ENCODE results near the gene NEBL. TPM values are rescaled to one million over a fixed set of nuclear protein-coding genes. Genes with fewer than 3 reads are reported as not detected.

Gene NEBL
- total RNA-seq, 1 experiment from 2014 or later: 16.6 TPM

GRCh38 chr10:20744821-20745220 is 152.3 kb downstream of the NEBL start:
- Histone ChIP-seq H3K4me1 (ENCODE audit: control insufficient read depth in 1 of 2, insufficient read depth in 2 of 2, low read length in 2 of 2) (no peaks in the 10 kb centered on the region), H3K4me2 (ENCODE audit: low read length) (no peak overlapping the region), H3K9me2 (ENCODE audit: insufficient read depth) (no peaks in the 10 kb centered on the region), H3K27ac (ENCODE audit: low read depth, low read length) (no peak overlapping the region), H3K9me3 (ENCODE audit: control insufficient read depth in 1 of 2, insufficient read depth in 1 of 2, low read depth in 1 of 2, low read length in 2 of 2) (no peaks in the 10 kb centered on the region; a peak in 1 of 4 replicates), H3K4me3 (replicated peaks in 1 of 2; ENCODE audit: low read depth in 1 of 2, low read length in 2 of 2) (no peak overlapping the region), H3K27me3 (ENCODE audit: insufficient read depth, low read length) (no peaks in the 10 kb centered on the region), H3K9ac (ENCODE audit: low read length) (no peak overlapping the region), H2AFZ (ENCODE audit: low read depth, low read length, poor library complexity, severe bottlenecking) (no peak overlapping the region), H3K36me3 (ENCODE audit: control insufficient read depth in 1 of 2, insufficient read depth in 2 of 2, low read length in 2 of 2) (no peaks in the 10 kb centered on the region), H3K79me2 (ENCODE audit: insufficient read depth, low read length) (no peaks in the 10 kb centered on the region), H4K20me1 (ENCODE audit: insufficient read depth) (no peaks in the 10 kb centered on the region)
- ChIA-PET POLR2A (no interaction called here), CTCF (no interaction called here), RAD21 (ENCODE audit: low non-redundant PET in 1 of 2, low total read pairs in 2 of 2, uncharacterized antibody in 2 of 2, unreplicated experiment in 2 of 2) (no interaction called here)
- no peak for TF ChIP-seq EZH2 (IDR thresholded peaks at IDR 0.05)
- no peak for TF ChIP-seq CTCF (IDR thresholded peaks at IDR 0.05 in 2 of 3, conservative IDR thresholded peaks at IDR 0.05 in 1 of 3; ENCODE audit: borderline replicate concordance in 1 of 3, insufficient read depth in 1 of 3, low read depth in 2 of 3, low read length in 2 of 3)
- no peak for TF ChIP-seq EZH2phosphoT487 (IDR thresholded peaks at IDR 0.05; ENCODE audit: borderline replicate concordance)
- no peak for TF ChIP-seq ATF3 (IDR thresholded peaks at IDR 0.05)
- TF ChIP-seq REST (IDR thresholded peaks at IDR 0.05; ENCODE audit: low read depth): no peak
- no peak for TF ChIP-seq EGR1 (IDR thresholded peaks at IDR 0.05; ENCODE audit: low read depth)
- no peak for TF ChIP-seq POLR2A (IDR thresholded peaks at IDR 0.05; ENCODE audit: borderline replicate concordance, extremely low read depth, insufficient read depth, insufficient read length)
- no peak for TF ChIP-seq RAD21 (IDR thresholded peaks at IDR 0.05; ENCODE audit: low read depth)
- TF ChIP-seq JUND (IDR thresholded peaks at IDR 0.05): no peak
- TF ChIP-seq CEBPB (IDR thresholded peaks at IDR 0.05; ENCODE audit: low read depth): no peak
- TF ChIP-seq ZBTB33 (IDR thresholded peaks at IDR 0.05; ENCODE audit: extremely low read depth, insufficient replicate concordance, low read length): no peak
- TF ChIP-seq ELF1 (IDR thresholded peaks at IDR 0.05; ENCODE audit: borderline replicate concordance, low read depth): no peak
- TF ChIP-seq ZFX (IDR thresholded peaks at IDR 0.05): no peak
- no peak for TF ChIP-seq SIN3A (IDR thresholded peaks at IDR 0.05; ENCODE audit: low read depth)
- TF ChIP-seq FOSL1 (IDR thresholded peaks at IDR 0.05; ENCODE audit: low read depth): no peak
- TF ChIP-seq MAX (IDR thresholded peaks at IDR 0.05): no peak
- TF ChIP-seq TCF7L2 (IDR thresholded peaks at IDR 0.05; ENCODE audit: borderline replicate concordance, extremely low read depth, insufficient read depth, insufficient read length): no peak
- no peak for TF ChIP-seq YY1 (IDR thresholded peaks at IDR 0.05; ENCODE audit: extremely low read depth, insufficient replicate concordance, low read depth, low read length)
- TF ChIP-seq POLR2AphosphoS5 (IDR thresholded peaks at IDR 0.05; ENCODE audit: low read depth, low read length): no peak
- no peak for TF ChIP-seq SP1 (IDR thresholded peaks at IDR 0.05; ENCODE audit: low read depth)
- DNase-seq (ENCODE audit: low read depth, low spot score): no peak
- intact Hi-C loops (cut with micrococcal nuclease): no loop called here
- no peak for ATAC-seq
- no TSS peak for BruUV-seq (replicated peaks)

Data from HCT116 (cell line).